ENCODE results near the gene CXCR5. TPM values are rescaled to one million over a fixed set of nuclear protein-coding genes. Genes with fewer than 3 reads are reported as not detected.
A peak's percentile ranks its signal among the peaks of the same experiment; 100 is the strongest.

The CXCR5 gene
- total and polyA plus RNA-seq, 2 donors (not counting 1 experiment from before 2014, with no cell fraction given) = not detected

GRCh38 chr11:118870396-118871343, 13.0 kb upstream of the CXCR5 start:
- H2AFZ ChIP-seq (ENCODE audit: low read length) = peak overlapping the region; percentile 86
- H3K9ac ChIP-seq (ENCODE audit: insufficient read depth, low read length) = peak overlapping the region; percentile 52
- peak; percentile 10 to 50 for DNase-seq (ENCODE audit: low read depth in 2 of 2)
- no peak for TF ChIP-seq EZH2 (IDR thresholded peaks at IDR 0.05; ENCODE audit: low read length, missing control alignments)
- TF ChIP-seq CTCF (conservative IDR thresholded peaks at IDR 0.05 in 1 of 2, IDR thresholded peaks at IDR 0.05 in 1 of 2; ENCODE audit: low read depth in 1 of 2, low read length in 2 of 2) = peak; percentile 29 to 37
- H3K9me3 ChIP-seq (ENCODE audit: control insufficient read depth, insufficient read depth, low read depth, low read length) = no peaks in the 10 kb centered on the region
- peak overlapping the region; percentile 48 for H3K27ac ChIP-seq (ENCODE audit: insufficient read depth, low read length)
- H3K4me1 ChIP-seq (ENCODE audit: control insufficient read depth, extremely low read depth, insufficient read depth, low read length) = peaks cover 4% of the 10 kb centered on the region
- peak overlapping the region in 1 of 4 experiments; percentile 36 for H3K4me3 ChIP-seq (replicated peaks in 1 of 4; ENCODE audit: control extremely low read depth in 1 of 4, insufficient read depth in 1 of 4, low read depth in 3 of 4, low read length in 4 of 4)
- no peaks in the 10 kb centered on the region for H3K79me2 ChIP-seq (ENCODE audit: control insufficient read depth, insufficient read depth, low read length)
- H3K27me3 ChIP-seq (ENCODE audit: control insufficient read depth, insufficient read depth, low read length) = no peaks in the 10 kb centered on the region
- H3K4me2 ChIP-seq (ENCODE audit: extremely low read depth, insufficient read depth, low read length) = peak overlapping the region; percentile 64
- H4K20me1 ChIP-seq (ENCODE audit: control insufficient read depth, extremely low read depth, insufficient read depth, low read length) = no peaks in the 10 kb centered on the region
- H3K36me3 ChIP-seq (ENCODE audit: control insufficient read depth, insufficient read depth, low read length) = no peaks in the 10 kb centered on the region

- Histone ChIP-seq H3K27ac (ENCODE audit: insufficient read depth, low read length) (no peak overlapping the region), H3K36me3 (ENCODE audit: control insufficient read depth, insufficient read depth, low read length) (no peaks in the 10 kb centered on the region), H3K4me1 (ENCODE audit: control insufficient read depth, extremely low read depth, insufficient read depth, low read length) (peaks cover 4% of the 10 kb centered on the region), H2AFZ (ENCODE audit: low read length) (no peak overlapping the region), H4K20me1 (ENCODE audit: control insufficient read depth, extremely low read depth, insufficient read depth, low read length) (no peaks in the 10 kb centered on the region), H3K79me2 (ENCODE audit: control insufficient read depth, insufficient read depth, low read length) (no peaks in the 10 kb centered on the region), H3K27me3 (ENCODE audit: control insufficient read depth, insufficient read depth, low read length) (no peaks in the 10 kb centered on the region), H3K4me2 (ENCODE audit: extremely low read depth, insufficient read depth, low read length) (no peak overlapping the region), H3K4me3 (replicated peaks in 1 of 4; ENCODE audit: control extremely low read depth in 1 of 4, insufficient read depth in 1 of 4, low read depth in 3 of 4, low read length in 4 of 4) (no peak overlapping the region), H3K9ac (ENCODE audit: insufficient read depth, low read length) (no peak overlapping the region), H3K9me3 (ENCODE audit: control insufficient read depth, insufficient read depth, low read depth, low read length) (no peaks in the 10 kb centered on the region)
- TF ChIP-seq EZH2 (IDR thresholded peaks at IDR 0.05; ENCODE audit: low read length, missing control alignments) (no peak), CTCF (conservative IDR thresholded peaks at IDR 0.05 in 1 of 2, IDR thresholded peaks at IDR 0.05 in 1 of 2; ENCODE audit: low read depth in 1 of 2, low read length in 2 of 2) (no peak)
- DNase-seq (ENCODE audit: low read depth in 2 of 2) = no peak
These were observed 11.3 kb upstream of the CXCR5 start for GRCh38 chr11:118872403-118872821.

GRCh38 chr11:118873804-118874203, 9.9 kb upstream of the CXCR5 start:
- Histone ChIP-seq H3K79me2 (ENCODE audit: control insufficient read depth, insufficient read depth, low read length) (no peaks in the 10 kb centered on the region), H4K20me1 (ENCODE audit: control insufficient read depth, extremely low read depth, insufficient read depth, low read length) (no peaks in the 10 kb centered on the region), H3K4me2 (ENCODE audit: extremely low read depth, insufficient read depth, low read length) (no peak overlapping the region), H3K4me1 (ENCODE audit: control insufficient read depth, extremely low read depth, insufficient read depth, low read length) (peaks cover 4% of the 10 kb centered on the region), H3K27ac (ENCODE audit: insufficient read depth, low read length) (no peak overlapping the region), H3K9me3 (ENCODE audit: control insufficient read depth, insufficient read depth, low read depth, low read length) (no peaks in the 10 kb centered on the region), H3K4me3 (replicated peaks in 1 of 4; ENCODE audit: control extremely low read depth in 1 of 4, insufficient read depth in 1 of 4, low read depth in 3 of 4, low read length in 4 of 4) (no peak overlapping the region), H2AFZ (ENCODE audit: low read length) (no peak overlapping the region), H3K9ac (ENCODE audit: insufficient read depth, low read length) (no peak overlapping the region), H3K27me3 (ENCODE audit: control insufficient read depth, insufficient read depth, low read length) (peaks cover 3% of the 10 kb centered on the region), H3K36me3 (ENCODE audit: control insufficient read depth, insufficient read depth, low read length) (no peaks in the 10 kb centered on the region)
- no peak for TF ChIP-seq CTCF (conservative IDR thresholded peaks at IDR 0.05 in 1 of 2, IDR thresholded peaks at IDR 0.05 in 1 of 2; ENCODE audit: low read depth in 1 of 2, low read length in 2 of 2)
- no peak for TF ChIP-seq EZH2 (IDR thresholded peaks at IDR 0.05; ENCODE audit: low read length, missing control alignments)
- DNase-seq (ENCODE audit: low read depth in 2 of 2) = no peak
